ENCODE data around the gene MYZAP. TPM values are rescaled to one million over a fixed set of nuclear protein-coding genes. Genes with fewer than 3 reads are reported as not detected.

MYZAP gene
- total RNA-seq, 1 donor from 2014 or later, result not detected

DNA sequence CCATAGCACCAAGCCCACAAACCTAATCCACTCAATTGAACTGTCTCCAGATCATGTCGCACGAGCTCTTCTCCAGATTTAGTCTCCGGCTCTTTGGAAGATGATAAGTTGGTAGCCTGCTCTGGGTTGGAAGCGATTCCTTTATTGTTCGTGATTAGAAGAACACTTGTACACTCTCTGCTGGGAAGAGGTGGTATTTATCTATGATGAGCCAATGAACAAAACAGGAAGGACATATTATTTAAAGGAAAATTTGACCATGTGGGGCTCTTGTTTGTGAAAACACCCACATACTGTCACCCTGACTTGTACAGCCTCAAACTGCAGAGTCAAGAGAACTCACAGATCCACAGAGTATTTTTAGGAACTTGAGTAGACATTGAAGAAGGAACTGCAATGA lies 54.4 kb downstream of the MYZAP start:
- no peaks in the 10 kb centered on the region for H3F3A ChIP-seq (ENCODE audit: low read depth)
- no peak overlapping the region for H3K4me3 ChIP-seq
- H3K4me2 ChIP-seq, result no peak overlapping the region
- H4K20me1 ChIP-seq (ENCODE audit: low read depth), result no peaks in the 10 kb centered on the region
- no peaks in the 10 kb centered on the region for H3K9me3 ChIP-seq (ENCODE audit: low read depth)
- no peak for DNase-seq (ENCODE audit: low spot score)
- no peaks in the 10 kb centered on the region for H3K4me1 ChIP-seq
- Mint-ChIP-seq H3K4me3 (no peak overlapping the region), H3K27me3 (ENCODE audit: insufficient read depth, low read depth) (no peaks in the 10 kb centered on the region), H3K36me3 (no peaks in the 10 kb centered on the region), H3K4me1 (no peaks in the 10 kb centered on the region), H3K9me3 (no peaks in the 10 kb centered on the region), H3K27ac (no peak overlapping the region)
- H2AFZ ChIP-seq (replicated peaks), result no peak overlapping the region
- TF ChIP-seq, protein P1, sequence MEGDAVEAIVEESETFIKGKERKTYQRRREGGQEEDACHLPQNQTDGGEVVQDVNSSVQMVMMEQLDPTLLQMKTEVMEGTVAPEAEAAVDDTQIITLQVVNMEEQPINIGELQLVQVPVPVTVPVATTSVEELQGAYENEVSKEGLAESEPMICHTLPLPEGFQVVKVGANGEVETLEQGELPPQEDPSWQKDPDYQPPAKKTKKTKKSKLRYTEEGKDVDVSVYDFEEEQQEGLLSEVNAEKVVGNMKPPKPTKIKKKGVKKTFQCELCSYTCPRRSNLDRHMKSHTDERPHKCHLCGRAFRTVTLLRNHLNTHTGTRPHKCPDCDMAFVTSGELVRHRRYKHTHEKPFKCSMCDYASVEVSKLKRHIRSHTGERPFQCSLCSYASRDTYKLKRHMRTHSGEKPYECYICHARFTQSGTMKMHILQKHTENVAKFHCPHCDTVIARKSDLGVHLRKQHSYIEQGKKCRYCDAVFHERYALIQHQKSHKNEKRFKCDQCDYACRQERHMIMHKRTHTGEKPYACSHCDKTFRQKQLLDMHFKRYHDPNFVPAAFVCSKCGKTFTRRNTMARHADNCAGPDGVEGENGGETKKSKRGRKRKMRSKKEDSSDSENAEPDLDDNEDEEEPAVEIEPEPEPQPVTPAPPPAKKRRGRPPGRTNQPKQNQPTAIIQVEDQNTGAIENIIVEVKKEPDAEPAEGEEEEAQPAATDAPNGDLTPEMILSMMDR (IDR thresholded peaks at IDR 0.05), result no peak
- TF ChIP-seq EZH2 (IDR thresholded peaks at IDR 0.05) (no peak), EZH2phosphoT487 (IDR thresholded peaks at IDR 0.05) (no peak)
- H3K36me3 ChIP-seq, result no peaks in the 10 kb centered on the region
- no peak overlapping the region for H3K27ac ChIP-seq
- H3K27me3 ChIP-seq, result no peaks in the 10 kb centered on the region
- no peaks in the 10 kb centered on the region for H3K79me2 ChIP-seq (ENCODE audit: low read depth)
- H3K9ac ChIP-seq, result no peak overlapping the region

DNA sequence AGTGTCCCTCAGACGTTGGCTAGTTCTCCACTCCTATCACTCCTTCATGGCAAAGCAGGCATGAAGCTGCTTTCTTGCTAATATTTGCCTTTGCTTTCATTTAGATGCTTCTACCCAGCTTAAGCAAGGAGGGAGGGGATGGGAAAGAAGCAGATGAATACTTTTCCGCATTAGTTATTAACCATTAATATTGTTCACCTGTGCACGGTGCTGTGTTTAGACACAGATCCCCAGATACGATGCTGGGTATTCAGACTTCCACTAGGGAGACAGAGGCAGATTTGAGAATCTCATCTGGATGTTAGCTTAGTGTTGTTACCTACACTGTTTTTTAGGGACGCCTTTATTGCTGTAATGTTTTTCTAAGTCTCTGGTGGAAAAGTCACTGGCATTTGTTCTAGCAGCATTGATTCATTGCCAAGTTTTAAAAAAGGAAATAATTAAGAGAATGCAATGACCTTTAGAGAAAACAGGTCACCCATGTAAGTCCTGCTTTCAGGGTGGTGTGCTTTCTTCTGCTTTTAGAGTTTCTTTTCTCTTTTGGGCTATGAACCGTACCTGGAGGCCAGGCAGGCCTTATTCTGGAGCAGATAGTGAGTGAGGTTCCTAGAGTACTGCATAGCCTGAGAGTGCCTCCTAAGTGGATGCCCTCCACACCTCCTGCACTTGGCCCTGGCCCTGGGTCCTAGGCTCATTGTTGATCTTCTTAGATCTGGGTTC lies 55.5 kb downstream of the MYZAP start:
- no peaks in the 10 kb centered on the region for H3K36me3 Mint-ChIP-seq
- H3K36me3 ChIP-seq, result no peaks in the 10 kb centered on the region
- H3K4me3 ChIP-seq, result no peak overlapping the region
- H3K9ac ChIP-seq, result no peak overlapping the region
- H3K9me3 Mint-ChIP-seq, result no peaks in the 10 kb centered on the region
- no peak overlapping the region for H3K4me3 Mint-ChIP-seq
- H3F3A ChIP-seq (ENCODE audit: low read depth), result no peaks in the 10 kb centered on the region
- no peak overlapping the region for H3K27ac Mint-ChIP-seq
- H3K9me3 ChIP-seq (ENCODE audit: low read depth), result no peaks in the 10 kb centered on the region
- no peak overlapping the region for H2AFZ ChIP-seq (replicated peaks)
- H3K27me3 ChIP-seq, result no peaks in the 10 kb centered on the region
- H3K4me1 Mint-ChIP-seq, result no peaks in the 10 kb centered on the region
- no peaks in the 10 kb centered on the region for H3K79me2 ChIP-seq (ENCODE audit: low read depth)
- TF ChIP-seq EZH2 (IDR thresholded peaks at IDR 0.05), result no peak
- TF ChIP-seq EZH2phosphoT487 (IDR thresholded peaks at IDR 0.05), result no peak
- TF ChIP-seq, protein P1 (IDR thresholded peaks at IDR 0.05), result no peak
- no peak overlapping the region for H3K4me2 ChIP-seq
- no peaks in the 10 kb centered on the region for H3K4me1 ChIP-seq
- H4K20me1 ChIP-seq (ENCODE audit: low read depth), result no peaks in the 10 kb centered on the region
- no peaks in the 10 kb centered on the region for H3K27me3 Mint-ChIP-seq (ENCODE audit: insufficient read depth, low read depth)
- no peak for DNase-seq (ENCODE audit: low spot score)
- H3K27ac ChIP-seq, result no peak overlapping the region

DNA sequence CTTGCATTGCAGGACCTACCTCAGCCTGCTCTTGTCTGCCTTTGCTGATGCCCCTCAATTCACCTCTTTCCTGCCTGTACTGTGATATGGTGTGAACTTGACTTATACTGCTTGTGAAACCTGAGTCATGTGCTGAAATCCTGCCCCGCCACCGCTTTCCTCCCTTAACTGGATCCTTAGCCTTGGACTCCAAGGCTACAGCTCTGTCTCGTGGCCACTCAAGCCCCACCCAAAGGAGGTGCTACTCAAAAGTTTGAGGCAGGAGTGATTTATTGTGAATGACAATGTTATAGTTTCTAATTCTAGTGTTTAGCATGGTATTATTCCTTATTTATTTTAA lies 56.1 kb downstream of the MYZAP start:
- Histone ChIP-seq H3K79me2 (ENCODE audit: low read depth) (no peaks in the 10 kb centered on the region), H2AFZ (replicated peaks) (no peak overlapping the region), H3K9ac (no peak overlapping the region), H3K4me3 (no peak overlapping the region), H3F3A (ENCODE audit: low read depth) (no peaks in the 10 kb centered on the region), H3K27me3 (no peaks in the 10 kb centered on the region), H3K27ac (no peak overlapping the region), H3K4me1 (no peaks in the 10 kb centered on the region), H4K20me1 (ENCODE audit: low read depth) (no peaks in the 10 kb centered on the region), H3K36me3 (no peaks in the 10 kb centered on the region), H3K4me2 (no peak overlapping the region), H3K9me3 (ENCODE audit: low read depth) (no peaks in the 10 kb centered on the region)
- no peaks in the 10 kb centered on the region for H3K27me3 Mint-ChIP-seq (ENCODE audit: insufficient read depth, low read depth)
- H3K4me1 Mint-ChIP-seq, result no peaks in the 10 kb centered on the region
- no peak for DNase-seq (ENCODE audit: low spot score)
- H3K27ac Mint-ChIP-seq, result no peak overlapping the region
- H3K36me3 Mint-ChIP-seq, result no peaks in the 10 kb centered on the region
- H3K9me3 Mint-ChIP-seq, result no peaks in the 10 kb centered on the region
- no peak overlapping the region for H3K4me3 Mint-ChIP-seq
- no peak for TF ChIP-seq EZH2phosphoT487 (IDR thresholded peaks at IDR 0.05)
- TF ChIP-seq, protein P1 (IDR thresholded peaks at IDR 0.05), result no peak
- no peak for TF ChIP-seq EZH2 (IDR thresholded peaks at IDR 0.05)

Data from neural progenitor cell (in vitro differentiated cells).